NCI-H1092 treated with DMSO at 0.1 percent for 48 hours (cell line): Measurements from ENCODE around the gene MMP19.
"Not testable (repeated sequence)": the region's sequence is repeated elsewhere in the genome, so short reads cannot be mapped to it uniquely, and the experiment has no call there.

Experiments
- DNase-seq: peaks from one replicate; lab custom pipeline; 2025; lab: John Stamatoyannopoulos, UW

MMP19 gene, protein sequence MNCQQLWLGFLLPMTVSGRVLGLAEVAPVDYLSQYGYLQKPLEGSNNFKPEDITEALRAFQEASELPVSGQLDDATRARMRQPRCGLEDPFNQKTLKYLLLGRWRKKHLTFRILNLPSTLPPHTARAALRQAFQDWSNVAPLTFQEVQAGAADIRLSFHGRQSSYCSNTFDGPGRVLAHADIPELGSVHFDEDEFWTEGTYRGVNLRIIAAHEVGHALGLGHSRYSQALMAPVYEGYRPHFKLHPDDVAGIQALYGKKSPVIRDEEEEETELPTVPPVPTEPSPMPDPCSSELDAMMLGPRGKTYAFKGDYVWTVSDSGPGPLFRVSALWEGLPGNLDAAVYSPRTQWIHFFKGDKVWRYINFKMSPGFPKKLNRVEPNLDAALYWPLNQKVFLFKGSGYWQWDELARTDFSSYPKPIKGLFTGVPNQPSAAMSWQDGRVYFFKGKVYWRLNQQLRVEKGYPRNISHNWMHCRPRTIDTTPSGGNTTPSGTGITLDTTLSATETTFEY

DNA sequence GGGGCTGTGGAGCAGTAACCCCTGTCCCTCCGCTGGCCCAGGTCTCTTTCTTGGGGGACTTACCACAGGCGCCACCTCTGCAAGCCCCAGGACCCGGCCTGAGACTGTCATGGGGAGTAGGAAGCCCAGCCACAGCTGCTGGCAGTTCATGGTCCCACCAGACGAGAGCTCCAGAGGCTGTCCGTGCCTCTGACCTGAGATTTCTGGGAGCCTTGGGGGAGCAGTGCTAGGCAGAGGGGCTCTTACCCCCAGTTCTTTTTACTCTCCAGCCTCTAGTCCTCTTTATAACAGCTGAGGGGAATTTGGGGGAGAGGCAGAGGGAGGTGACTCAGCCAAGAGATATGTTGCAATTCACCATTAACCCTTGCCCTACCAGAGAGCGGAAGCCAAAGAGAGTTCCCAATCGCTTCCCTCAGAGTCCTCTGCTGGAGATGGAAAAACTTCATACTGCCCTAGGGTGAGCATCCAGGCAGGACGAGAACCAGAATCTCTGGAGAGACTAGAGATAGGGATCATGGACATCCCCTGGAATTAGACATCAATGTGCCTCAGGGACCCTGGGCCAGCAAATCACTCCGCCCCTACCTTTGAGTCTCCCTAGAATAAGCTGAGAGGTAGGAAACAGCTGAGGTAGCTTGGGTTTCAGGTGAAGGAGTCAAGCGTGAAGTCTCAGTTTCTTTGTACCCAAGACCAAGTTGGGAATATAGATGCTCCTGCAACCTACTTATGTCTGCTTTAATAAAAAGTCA, at the start of gene MMP19:
Gene MMP19, minus strand, starts transcription at position 256 of the 749 bp plus-strand sequence. Its CDS starts 106 bp downstream, at position 150.
- no peak for DNase-seq

DNA sequence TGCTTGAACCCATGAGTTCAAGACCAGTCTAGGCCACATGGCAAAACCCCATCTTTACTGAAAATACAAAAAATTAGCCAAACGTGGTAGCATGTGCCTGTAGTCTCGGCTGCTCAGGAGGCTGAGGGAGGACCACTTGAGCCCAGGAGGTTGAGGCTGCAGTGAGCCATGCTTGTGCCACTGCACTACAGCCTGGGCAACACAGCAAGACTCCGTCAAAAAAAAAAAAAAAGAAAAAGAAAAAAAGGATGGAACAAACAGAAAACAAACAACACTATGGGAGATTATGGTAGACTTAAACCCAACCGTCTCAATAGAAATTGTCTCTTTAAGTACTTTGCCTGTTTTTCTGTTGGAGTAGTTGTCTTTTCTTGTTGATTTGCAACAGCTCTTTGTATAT, 48.6 kb upstream of the MMP19 start:
- DNase-seq: no peak

DNA sequence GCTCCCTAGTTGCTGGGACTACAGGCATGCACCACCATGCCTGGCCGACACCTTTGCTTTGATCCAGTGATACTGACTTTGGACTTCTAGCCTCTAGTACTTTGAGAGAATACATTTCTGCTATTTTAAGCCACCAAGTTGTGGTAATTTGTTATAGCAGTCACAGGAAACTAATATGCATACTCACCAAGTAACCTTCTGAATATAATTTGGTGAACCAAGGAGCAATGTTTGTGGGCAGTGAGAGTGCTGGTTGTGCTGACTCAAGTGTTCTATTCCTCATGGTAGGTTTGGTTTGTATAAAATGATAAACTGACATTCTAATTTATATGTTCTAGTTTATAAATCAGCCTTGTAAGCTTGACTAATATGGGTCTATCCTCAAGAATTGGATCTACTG, 42.4 kb upstream of the MMP19 start:
- DNase-seq: no peak

DNA sequence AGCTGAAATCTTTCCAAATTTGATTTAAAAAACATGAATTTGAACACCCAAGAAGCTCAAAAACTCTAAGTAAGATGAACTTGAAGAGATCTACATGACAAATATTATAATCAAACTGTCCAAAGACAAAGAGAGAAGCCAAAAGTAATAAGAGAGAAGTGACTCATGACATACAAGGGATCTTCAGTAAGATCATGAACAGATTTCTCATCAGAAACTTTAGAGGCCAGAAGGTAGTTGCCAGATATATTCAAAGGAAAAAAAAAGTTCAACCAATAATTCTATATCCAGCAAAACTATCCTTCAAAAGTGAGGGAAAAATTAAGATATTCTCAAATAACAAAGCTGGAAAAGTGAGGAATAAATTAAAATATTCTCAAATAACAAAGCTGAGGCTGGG, 35.1 kb upstream of the MMP19 start:
- no peak for DNase-seq

DNA sequence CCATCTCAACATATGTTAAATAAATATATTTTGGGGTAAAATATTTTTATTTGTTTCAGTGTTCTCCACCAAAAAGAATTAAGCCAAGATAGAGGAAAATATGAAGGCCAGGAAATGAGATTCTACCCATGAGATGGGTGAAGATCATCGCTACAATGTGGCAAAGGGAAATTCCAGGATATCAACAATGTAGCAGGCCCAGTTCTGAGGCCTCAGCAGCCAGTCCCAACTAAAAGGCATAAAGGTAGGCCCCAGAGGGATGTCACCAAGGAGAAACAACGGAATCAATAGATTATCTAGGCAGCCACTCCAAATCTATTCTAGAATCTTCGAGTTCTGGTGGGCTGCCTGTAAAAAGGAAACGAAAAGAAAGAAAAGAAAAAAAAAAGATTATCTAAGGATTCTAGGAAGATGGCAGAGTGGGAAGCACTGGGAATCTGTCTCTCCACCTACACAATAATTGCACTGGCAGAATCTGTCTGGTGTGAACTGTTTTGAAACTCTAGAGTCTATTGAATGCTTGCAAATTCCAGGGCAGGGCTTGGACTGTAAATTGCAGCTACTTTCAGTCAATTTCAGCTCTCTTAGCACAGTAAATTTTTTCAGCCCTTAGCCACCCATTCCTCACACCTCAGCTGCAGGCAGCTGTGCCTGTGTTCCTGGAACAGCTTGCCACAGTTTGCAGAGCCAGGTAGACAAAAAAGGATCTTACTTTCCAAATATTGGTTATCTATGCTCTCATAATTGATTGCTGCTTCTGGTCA, 33.1 kb upstream of the MMP19 start:
- DNase-seq: no peak

DNA sequence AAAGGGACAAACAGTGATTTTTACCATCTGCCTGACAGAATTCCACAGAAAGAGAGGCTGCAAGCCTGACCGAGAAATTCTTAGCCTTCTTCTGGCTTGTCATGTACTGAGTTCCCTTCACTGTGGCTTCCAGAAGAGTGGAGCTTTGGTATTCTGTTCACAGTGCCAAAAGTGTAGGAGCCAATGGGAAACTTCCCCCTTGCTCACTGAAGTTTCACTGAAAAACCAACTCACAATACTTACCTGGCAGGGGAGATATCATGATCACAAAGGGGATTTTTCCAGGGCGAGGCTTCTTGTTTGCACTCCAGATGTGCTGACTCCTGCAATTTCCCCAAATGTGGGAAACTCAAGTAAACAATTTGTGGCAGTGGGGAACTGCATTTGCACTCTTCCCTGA, 31.7 kb upstream of the MMP19 start:
- no peak for DNase-seq

DNA sequence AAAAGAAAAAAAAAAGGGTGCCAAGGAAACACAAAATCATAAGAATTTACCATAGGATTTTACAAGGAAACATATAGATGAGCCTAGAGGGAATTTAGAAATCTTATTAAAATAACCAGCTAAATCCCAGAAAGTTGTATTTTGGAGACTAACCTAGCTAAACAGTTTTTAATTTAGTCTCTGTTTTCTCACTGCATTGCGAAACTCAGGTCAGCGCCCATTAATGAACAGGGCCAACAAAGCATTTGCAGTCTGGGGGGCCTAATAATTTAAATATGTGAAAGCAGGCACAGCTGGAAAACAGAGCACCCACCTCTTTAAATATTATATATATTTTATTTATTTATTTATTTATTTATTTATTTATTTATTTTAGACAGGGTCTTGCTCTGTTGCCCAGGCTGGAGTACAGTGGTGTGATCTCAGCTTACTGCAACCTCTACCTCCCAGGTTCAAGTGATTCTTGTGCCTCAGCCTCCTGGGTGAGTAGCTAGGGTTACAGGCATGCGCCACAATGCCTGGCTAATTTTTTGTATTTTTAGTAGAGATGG, 23.8 kb upstream of the MMP19 start:
- not testable (repeated sequence) for DNase-seq

DNA sequence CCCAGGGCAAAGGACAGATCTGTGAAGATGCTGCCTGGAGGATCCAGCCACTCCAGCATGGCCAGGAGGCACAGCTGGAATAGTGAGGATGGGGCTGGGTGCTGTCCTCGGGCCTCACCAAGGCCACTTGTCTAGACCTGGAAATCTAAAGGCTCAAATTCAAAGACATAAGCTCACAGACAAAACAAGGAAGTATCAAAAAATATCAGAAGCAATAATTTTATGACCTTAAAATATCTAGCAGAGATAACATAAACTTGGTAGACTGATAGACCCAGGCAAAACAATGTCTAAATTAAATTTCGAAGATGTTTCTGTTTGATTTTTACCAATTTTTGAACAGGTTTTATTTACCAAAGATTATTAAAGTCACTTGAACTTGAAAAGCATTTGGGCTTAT, 22.6 kb upstream of the MMP19 start:
- no peak for DNase-seq

DNA sequence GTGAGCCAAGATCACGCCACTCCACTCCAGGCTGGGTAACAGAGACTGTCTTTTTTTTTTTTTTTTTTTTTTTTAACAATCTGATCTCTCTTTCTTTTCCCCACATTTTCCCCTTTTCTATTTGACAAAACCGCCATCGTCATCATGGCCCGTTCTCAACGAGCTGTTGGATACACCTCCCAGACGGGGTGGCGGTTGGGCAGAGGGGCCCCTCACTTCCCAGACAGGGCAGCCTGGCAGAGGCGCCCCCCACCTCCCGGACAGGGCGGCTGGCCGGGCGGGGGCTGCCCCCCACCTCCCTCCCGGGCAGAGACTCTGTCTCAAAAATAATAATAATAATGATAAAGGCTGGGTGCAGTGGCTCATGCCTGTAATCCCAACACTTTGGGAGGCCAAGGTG, 20.2 kb upstream of the MMP19 start:
- DNase-seq: not testable (repeated sequence)

DNA sequence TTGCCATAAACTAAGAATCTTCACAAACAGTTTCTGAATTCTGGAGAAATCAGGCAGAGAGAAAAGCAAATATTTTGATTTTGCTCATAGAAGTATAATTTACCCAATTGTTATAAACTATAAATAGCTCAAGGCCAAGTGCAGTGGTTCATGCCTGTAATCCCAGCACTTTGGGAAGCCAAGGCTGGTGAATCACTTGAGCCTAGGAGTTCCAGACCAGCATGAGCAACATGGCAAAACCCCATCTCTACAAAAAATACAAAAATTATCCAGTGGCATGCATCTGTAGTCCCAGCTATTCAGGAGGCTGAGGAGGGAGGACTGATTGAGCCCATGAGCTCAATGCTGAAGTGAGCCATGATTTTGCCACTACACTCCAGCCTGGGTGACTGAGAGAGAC, 19.6 kb upstream of the MMP19 start:
- DNase-seq: no peak

DNA sequence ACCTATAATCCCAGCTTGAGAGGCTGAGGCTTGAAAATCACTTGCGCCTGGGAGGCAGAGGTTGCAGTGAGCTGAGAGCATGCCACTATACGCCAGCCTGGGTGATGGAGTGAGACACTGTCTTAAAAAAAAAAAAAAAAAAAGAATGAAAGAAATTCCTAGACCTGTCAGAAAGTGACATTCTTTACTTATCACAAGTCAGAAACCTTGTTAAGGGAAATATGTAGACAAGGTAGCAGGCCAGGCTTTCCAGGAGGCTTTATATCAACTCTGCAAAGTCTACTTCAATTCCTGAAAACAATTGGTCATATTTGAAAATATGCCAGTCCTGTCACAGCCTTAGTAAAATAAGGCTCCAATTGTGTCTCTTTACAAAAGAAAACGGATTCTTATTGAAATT, 19.1 kb upstream of the MMP19 start:
- no peak for DNase-seq

DNA sequence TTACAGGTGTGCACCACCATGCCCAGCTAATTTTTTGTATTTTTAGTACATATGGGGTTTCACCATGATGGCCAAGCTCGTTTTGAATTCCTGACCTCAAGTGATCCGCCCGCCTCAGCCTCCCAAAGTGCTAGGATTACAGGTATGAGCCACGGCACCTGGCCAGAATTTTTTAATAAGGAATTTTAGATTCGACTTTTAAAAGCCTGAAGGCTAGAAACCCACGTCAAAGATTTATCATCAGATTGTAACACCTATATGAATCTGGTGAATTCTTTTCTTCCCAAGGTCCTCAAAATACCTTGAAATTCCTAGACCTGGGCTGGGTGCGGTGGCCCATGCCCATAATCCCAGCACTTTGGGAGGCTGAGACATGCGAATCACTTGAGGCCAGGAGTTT, 18.7 kb upstream of the MMP19 start:
- DNase-seq: no peak

DNA sequence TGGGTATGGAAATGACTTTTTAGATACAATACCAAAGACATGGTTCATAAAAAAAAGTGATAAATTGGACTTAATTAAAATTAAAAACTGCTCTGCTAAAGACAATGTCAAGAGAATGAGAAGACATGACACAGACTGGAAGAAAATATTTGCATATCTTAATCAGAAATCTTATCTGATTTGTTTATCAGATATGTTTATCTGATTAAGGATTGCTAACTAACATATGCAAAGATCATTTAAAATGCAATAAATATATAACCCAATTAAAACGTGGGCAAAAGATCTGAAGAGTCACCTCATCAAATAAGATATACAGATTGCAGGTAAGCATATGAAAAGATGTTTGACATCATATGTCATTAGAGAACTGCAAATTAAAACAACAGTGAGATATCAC, 10.0 kb upstream of the MMP19 start:
- DNase-seq: no peak

DNA sequence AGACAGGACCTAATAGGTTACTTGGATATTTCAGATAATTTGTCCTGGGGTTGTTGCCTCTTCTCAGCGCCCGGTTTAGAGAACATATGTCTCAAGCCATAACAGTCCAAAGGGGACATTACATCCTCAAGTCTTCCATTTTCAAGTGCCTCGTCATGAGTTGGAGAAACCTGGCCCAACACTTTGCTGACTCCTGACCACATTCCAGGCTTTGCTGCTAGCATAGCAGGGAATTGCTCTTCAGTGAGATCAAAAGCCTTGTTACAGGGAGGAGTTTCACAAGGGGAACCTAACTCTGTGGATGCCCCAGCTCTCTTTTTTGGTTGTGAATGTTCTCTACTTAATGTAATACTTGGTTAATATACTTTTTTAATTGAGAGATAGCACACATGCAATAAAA, 8.2 kb upstream of the MMP19 start:
- no peak for DNase-seq

DNA sequence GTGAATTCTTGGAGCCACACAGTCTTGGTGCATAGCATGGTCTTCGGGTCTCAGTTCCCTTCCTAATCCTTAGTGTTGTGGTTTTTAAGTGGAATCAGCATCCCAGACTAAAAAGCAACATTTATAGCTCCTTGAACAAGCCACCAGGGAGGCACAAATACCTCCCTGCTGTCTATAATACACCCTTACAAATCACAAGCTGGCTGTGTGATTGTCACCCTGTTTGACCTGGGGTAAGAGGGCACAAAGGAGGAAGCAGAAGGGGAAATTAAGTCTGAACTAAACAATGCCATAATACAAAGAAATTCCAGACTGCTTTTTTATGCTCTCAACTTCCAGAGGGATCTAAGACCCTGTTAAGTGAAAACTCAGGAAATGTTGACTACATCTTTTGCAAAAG, 7.7 kb upstream of the MMP19 start:
- DNase-seq: no peak

DNA sequence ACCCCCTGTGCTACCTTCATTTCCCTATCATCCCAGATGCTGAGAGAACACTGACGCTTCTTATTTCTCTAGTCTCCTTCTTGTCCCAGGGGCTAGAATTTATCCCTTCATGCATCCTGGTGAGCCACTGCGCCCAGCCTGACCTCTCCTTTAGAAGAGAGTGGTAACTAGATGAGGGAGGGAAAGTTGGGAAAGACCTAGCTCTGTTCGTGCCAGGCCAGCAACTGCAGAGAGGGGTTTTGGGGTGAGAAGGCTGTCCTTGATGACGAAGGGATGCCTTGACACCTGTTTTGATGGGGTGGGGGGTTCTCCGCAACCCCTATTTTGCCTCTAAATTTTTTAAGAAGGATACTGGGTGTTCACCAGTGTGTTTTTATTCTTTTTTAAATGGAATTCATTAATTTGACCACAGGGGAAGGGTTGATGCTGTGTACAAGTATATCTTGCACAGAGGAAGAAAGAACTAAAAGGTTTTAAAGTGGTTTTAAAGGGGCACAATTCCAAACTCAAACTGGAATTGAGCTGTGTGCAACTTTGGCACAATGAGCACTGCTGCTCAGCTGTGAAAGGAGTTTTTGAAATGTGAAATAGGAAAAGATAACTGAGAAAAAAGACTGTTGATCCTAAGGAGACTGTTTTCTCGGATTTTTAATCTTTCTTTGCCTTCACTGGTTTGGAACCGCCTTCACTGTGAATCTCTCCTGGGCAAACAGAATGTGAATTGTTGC, 7.0 kb upstream of the MMP19 start:
- no peak for DNase-seq

DNA sequence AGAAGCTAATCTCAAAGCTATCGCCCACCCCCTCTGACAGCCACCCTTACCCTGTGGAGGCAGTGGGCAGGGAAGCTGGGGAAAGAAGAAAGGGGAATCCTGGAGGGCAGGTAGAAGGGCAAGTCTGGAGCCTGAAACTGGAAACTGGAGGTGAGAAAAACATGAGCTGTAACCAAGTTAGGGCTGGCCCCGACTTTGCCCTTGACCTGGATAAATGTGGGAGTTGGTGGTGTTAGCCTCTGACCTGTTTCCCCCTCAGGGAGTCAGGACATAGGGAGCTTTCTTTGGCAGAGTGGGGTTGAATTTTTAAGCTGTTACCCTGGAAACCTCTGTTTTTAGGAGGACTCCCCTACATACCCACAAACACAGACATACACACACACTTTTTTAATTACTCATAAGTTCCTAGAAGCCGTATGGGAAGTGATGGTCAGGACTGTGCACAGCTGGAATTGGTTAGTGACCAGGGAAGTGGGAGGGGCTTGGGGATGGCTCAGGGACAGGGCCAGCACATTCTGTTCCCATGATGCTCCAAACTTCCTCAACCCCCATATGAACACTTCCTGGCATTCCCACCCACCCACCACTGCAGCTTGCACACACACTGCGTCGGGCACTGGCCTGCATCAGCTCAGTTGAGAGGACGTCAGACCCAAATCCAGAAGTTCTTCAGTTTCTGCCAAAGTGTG, 5.0 kb upstream of the MMP19 start:
- no peak for DNase-seq

DNA sequence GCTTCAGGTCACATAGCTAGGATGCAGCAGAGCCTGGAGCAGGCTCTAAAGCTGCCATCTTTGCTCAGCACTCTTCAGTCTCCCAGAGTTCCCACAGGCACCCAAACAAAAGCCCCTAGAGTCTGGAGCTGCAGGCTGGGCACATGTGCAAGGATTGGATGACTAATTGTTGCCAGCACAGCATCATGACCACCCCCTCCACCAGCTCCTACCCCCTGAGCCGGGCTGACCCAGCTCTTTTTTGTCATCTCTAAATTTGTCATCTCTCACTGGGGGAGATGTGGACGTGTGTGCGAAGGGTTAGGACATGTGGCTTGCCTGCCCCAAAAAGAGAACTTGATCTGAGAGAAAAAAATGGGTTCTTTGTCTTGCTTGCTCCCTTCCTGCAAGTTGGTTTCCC, 4.3 kb upstream of the MMP19 start:
- DNase-seq: no peak

DNA sequence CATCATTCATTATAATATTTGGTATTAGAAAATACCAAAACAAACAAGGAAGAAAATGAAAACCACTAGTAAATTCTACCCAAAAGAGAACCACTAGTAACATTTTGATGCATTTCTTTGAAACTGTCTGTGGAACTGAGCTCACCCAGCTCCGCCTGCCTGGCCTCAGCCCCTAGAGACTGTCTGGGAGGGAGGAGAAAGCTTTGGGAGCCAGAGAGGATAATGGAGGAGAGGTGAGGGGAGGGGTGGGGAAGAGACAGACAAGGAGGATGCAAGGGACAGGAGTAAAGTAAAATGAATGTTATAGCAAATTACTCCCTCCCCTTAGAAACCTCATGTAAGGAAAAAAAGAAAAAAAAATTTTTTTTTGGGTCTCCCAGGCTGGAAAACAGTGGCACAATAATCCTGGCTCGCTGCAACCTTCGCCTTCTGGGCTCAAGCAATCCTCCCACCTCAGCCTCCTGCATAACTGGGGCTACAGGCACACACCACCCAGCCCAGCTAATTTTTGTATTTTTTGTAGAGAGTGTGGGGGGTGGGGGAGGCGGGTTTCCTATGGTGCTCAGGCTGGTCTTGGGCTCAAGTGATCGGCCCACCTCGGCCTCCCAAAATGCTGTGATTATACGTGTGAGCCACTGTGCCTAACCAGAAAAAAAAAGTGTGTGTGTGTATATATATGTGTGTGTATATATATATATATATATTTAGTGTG, 3.2 kb upstream of the MMP19 start:
- DNase-seq: no peak

DNA sequence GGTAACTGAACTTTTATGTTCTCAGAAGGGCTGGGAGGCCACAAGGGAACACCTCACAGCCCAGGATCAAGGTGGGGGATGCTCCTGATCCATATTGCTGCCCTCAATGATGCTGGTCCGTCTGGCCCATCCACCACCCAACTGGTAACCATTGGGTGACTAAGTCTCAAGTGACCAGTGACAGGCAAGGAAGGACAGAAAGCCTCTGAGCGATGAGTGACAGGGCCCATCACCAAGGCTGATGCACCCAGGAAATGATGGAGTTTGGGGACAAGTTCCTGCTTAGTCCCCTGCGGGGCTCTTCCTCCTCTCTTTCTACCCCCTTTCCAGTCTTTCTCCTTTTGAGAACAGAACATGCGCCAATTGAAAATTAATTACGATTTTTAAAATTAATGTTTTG, 2.6 kb upstream of the MMP19 start:
- no peak for DNase-seq
